Pancreas (tissue), 10 donors: ENCODE measurements around the gene MTCL3. TPM values are rescaled to one million over a fixed set of nuclear protein-coding genes. Genes with fewer than 3 reads are reported as not detected.
"Not testable (repeated sequence)": the region's sequence is repeated elsewhere in the genome, so short reads cannot be mapped to it uniquely, and the experiment has no call there.

Experiments used
- ATAC-seq, 4 donors: fragments of 200-7000 bp; cut with Tn5 transposase; one replicate each; pipeline versions ENCODE4 v1.8.0 to v1.9.1; 2020; ENCODE audit warnings: mild to moderate bottlenecking in 4 of 4, moderate library complexity in 4 of 4
- DNase-seq, 6 donors: peaks; one replicate each; pipeline ENCODE4 v3.0.0-alpha.2; 2020
- FAIRE-seq: peaks from 2 replicates; lab custom pipeline; 2012; peaks lifted over from hg19 to GRCh38; lab: Jason Lieb, UNC
- H3K27ac ChIP-seq, 4 donors: fragments of 200-600 bp; sonication (generic); 1 replicate in 3 of 4; 2 replicates in 1 of 4; pipeline versions ENCODE4 v1.5.0 to v1.8.0; 2020
- H3K27me3 ChIP-seq, 4 donors: fragments of 200-600 bp; one replicate each; pipeline ENCODE4 v1.8.0; 2021
- H3K36me3 ChIP-seq, 3 donors: fragments of 200-600 bp; sonication (generic) in 1 of 3; one replicate each; pipeline versions ENCODE4 v1.5.0 to v1.8.0; 2020 to 2021
- H3K4me1 ChIP-seq, 3 donors: fragments of 200-600 bp; one replicate each; pipeline ENCODE4 v1.8.0; 2021
- H3K4me3 ChIP-seq, 4 donors: fragments of 200-600 bp; sonication (generic) in 2 of 4; one replicate each; pipeline versions ENCODE4 v1.5.0 to v1.8.0; 2020 to 2021
- H3K9me3 ChIP-seq, 4 donors: fragments of 200-600 bp; one replicate each; pipeline ENCODE4 v1.8.0; 2021
- WGBS, 2 donors: extraction: QIAGEN DNeasy Blood & Tissue Kit; methylation state at CpG; one replicate each; pipeline ENCODE4 v1.1.7; 2013; 5-methylcytosine and 5-hydroxymethylcytosine counted together
- intact Hi-C, 3 donors: fragments of 100-400 bp; cut with DNase I; formaldehyde crosslinking; loops; one replicate each; pipeline versions ENCODE4 v1.11.1 to v1.14.2; 2022
- polyA plus RNA-seq, 2 donors: library from polyadenylated mRNA; stranded (reverse); fragments of 200-250 nt; gene quantifications; one replicate each; pipeline ENCODE4 v1.2.3, GENCODE V29; 2013
- total RNA-seq, 6 donors: library from RNA; stranded (reverse); fragmentation: NEBNext Ultra II Directional in 4 of 6; extraction: Animal tissue kit (Norgen Biotek cat#: 25700) in 4 of 6; gene quantifications; one replicate each; pipeline versions ENCODE4 v1.2.1 to v1.2.4, GENCODE V29; 2021 to 2023
- TF ChIP-seq, protein P1 (sequence below), 4 donors: fragments of 200-600 bp; sonication (generic) in 3 of 4; IDR thresholded peaks; one replicate each; pipeline versions ENCODE4 v1.5.0 to v1.8.0; 2021; ENCODE audit warnings: antibody characterized with exemption in 4 of 4
- donor health status: healthy with polysubstance abuse.
- donor health status: DM: no; HTN: no; CAD: no; lungs with moderate emphysema.
- donor health status: DM: no; HTN: no; CAD: no.
- donor health status: control.
- donor health status: control.
- donor health status: Bipolar disorder and iron deficiency.
- donor health status: DM: yes; HTN: yes; CAD: no.
- donor health status: DM: no; HTN: no; CAD: no.
- donor health status: DM: no; HTN: no; CAD: no.
- donor health status: DM: yes; HTN: yes; CAD: no.

MTCL3 gene

DNA sequence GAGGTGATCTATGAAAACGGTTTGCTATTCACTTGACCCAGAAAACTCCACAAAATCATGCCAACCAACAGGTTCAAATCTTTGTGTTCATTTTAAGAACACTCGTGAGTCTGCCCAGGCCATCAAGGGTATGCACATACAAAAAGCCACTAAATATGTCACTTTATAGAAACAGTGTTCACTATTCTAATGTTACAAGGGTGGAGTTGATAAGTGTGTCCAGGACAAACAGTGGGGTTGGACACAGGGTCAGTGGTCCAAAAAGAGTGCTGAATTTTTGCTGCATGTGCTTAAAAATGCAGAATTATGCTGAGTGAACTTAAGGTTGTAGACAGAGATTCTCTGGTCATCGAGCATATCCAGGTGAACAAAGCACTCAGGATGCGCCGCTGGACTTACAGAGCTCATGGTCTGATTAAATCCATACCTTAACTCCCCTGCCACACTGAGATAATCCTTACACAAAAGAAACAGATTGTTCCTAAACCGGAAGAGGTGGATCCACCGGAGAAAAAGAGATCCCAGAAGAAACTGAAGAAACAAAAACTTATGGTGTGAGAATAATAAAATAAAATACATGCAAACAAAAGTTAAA, 83.4 kb downstream of the MTCL3 start:
- FAIRE-seq (no peak), ATAC-seq (no peak), DNase-seq (no peak)
- intact Hi-C loops, result no loop called here
- Histone ChIP-seq H3K27ac (no peak overlapping the region), H3K36me3 (no peaks in the 10 kb centered on the region), H3K27me3 (no peaks in the 10 kb centered on the region), H3K9me3 (no peaks in the 10 kb centered on the region), H3K4me1 (no peaks in the 10 kb centered on the region), H3K4me3 (no peak overlapping the region)
- TF ChIP-seq, protein P1, sequence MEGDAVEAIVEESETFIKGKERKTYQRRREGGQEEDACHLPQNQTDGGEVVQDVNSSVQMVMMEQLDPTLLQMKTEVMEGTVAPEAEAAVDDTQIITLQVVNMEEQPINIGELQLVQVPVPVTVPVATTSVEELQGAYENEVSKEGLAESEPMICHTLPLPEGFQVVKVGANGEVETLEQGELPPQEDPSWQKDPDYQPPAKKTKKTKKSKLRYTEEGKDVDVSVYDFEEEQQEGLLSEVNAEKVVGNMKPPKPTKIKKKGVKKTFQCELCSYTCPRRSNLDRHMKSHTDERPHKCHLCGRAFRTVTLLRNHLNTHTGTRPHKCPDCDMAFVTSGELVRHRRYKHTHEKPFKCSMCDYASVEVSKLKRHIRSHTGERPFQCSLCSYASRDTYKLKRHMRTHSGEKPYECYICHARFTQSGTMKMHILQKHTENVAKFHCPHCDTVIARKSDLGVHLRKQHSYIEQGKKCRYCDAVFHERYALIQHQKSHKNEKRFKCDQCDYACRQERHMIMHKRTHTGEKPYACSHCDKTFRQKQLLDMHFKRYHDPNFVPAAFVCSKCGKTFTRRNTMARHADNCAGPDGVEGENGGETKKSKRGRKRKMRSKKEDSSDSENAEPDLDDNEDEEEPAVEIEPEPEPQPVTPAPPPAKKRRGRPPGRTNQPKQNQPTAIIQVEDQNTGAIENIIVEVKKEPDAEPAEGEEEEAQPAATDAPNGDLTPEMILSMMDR (IDR thresholded peaks at IDR 0.05), result no peak
- 78 to 80% methylated on average over 7 of the region's 7 CpGs for WGBS, 2 donors

DNA sequence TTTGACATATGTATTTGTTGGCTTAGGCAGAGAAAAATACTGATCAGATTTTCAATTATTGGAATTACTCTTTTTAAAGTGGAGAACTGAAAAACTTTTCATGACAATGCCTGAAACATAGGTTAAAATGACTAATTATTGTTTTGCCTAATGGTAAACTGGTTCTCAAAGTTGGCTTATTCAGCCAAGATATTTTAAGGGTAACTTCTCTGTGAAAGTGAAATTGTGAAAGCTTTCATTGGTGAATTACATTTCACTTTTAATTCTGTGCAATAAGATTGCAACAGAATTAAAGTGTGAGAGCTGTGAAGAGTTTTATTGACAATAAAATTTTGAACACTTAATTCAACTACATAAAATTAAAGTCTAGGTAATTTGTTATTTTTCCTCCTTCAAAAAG, 84.5 kb downstream of the MTCL3 start:
- DNase-seq (no peak), ATAC-seq (no peak), FAIRE-seq (no peak)
- Histone ChIP-seq H3K36me3 (no peaks in the 10 kb centered on the region), H3K9me3 (no peaks in the 10 kb centered on the region), H3K27me3 (no peaks in the 10 kb centered on the region), H3K4me3 (no peak overlapping the region), H3K27ac (no peak overlapping the region), H3K4me1 (no peaks in the 10 kb centered on the region)
- TF ChIP-seq, protein P1 (IDR thresholded peaks at IDR 0.05), result no peak
- intact Hi-C loops, result no loop called here

DNA sequence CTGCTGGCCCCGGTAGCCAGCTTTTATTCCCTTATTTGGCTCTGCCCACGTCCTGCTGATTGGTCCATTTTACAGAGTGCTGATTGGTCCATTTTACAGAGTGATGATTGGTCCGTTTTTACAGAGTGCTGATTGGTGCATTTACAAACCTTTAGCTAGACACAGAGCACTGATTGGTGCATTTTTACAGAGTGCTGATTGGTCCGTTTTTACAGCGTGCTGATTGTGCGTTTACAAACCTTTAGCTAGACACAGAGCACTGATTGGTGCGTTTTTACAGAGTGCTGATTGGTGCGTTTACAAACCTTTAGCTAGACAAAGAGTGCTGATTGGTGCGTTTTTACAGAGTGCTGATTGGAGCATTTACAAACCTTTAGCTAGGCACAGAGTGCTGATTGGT, 90.6 kb downstream of the MTCL3 start:
- H3K27ac ChIP-seq, FAIRE-seq: not testable (repeated sequence)
- WGBS, 2 donors, result 71 to 74% methylated on average over 9 of the region's 9 CpGs

DNA sequence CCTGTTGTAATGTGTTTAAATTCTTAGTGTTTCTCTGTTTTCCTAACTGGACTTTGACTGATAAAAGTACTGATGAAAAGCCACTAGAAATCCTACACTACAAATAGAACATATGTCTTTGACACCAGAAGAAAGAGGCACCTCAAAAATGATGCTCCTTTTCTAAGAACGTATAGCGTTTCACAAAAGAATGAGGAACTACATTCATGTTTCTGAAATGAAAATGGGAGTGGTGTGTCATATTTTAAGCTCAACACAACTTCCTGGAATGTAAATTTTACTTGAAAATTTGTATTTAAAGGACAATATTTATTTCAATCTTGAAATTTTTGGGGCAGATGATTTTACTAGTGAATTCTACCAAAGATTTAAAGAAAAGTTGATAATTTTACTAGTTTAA, 95.2 kb downstream of the MTCL3 start:
- Histone ChIP-seq H3K9me3 (no peaks in the 10 kb centered on the region), H3K36me3 (no peaks in the 10 kb centered on the region), H3K4me1 (no peaks in the 10 kb centered on the region), H3K27me3 (no peaks in the 10 kb centered on the region), H3K27ac (no peak overlapping the region), H3K4me3 (no peak overlapping the region)
- FAIRE-seq (no peak), ATAC-seq (no peak), DNase-seq (no peak)
- TF ChIP-seq, protein P1 (IDR thresholded peaks at IDR 0.05), result no peak
- intact Hi-C loops, result loop anchor here in 1 of 3 donors (10.0 kb wide), 1 partner anchor 109 kb away; no protein-coding TSS in a partner anchor
- 70 to 76% methylated on average over 2 of the region's 2 CpGs for WGBS, 2 donors

More for the DNA sequence above, 90.6 kb downstream of the MTCL3 start:
- not testable (repeated sequence) for DNase-seq, ATAC-seq, H3K36me3 ChIP-seq, H3K9me3 ChIP-seq, H3K4me1 ChIP-seq, H3K4me3 ChIP-seq, H3K27me3 ChIP-seq
- intact Hi-C loops, result loop anchor here in 1 of 3 donors (10.0 kb wide), 1 partner anchor 114 kb away; no protein-coding TSS in a partner anchor

Other genes with a start within 250 kb of the MTCL3 start
- gene ECHDC1, start 175.7 kb downstream of the MTCL3 start, total RNA-seq, result 10 to 100 TPM; 13.9 to 27.9 (median 21.2) TPM
- gene ECHDC1, start 175.7 kb downstream of the MTCL3 start, polyA plus RNA-seq, result 10 to 100 TPM; 14.0 to 20.5 TPM
- 1 to 10 TPM in 3 of 6 donors, under 1 TPM in 3; 0.09 to 1.3 (median 0.72) TPM for gene KIAA0408, start 59.9 kb downstream of the MTCL3 start, total RNA-seq
- 1 to 10 TPM; 1.3 to 4.9 TPM for gene KIAA0408, start 59.9 kb downstream of the MTCL3 start, polyA plus RNA-seq
- gene C6orf58, start 57.8 kb upstream of the MTCL3 start, total RNA-seq, result under 1 TPM in 4 of 6 donors, not detected in 2; 0.15 to 0.34 (median 0.22) TPM
- gene C6orf58, start 57.8 kb upstream of the MTCL3 start, polyA plus RNA-seq, result under 1 TPM; 0.23 to 0.45 TPM